ENCODE measurements around the gene COBL.

Gene COBL

GRCh38 chr7:51325261-51325676, 8.7 kb upstream of the COBL start:
- no peak for DNase-seq

GRCh38 chr7:51324206-51324898, 7.7 kb upstream of the COBL start:
- DNase-seq, result no peak

- no peak for DNase-seq
These were observed 5.4 kb upstream of the COBL start for GRCh38 chr7:51321961-51322515.

GRCh38 chr7:51318886-51319579, 2.4 kb upstream of the COBL start:
- DNase-seq, result no peak

- DNase-seq, result no peak
These were observed 1.4 kb upstream of the COBL start for GRCh38 chr7:51318001-51318400.

GRCh38 chr7:51317582-51317910, 937 bp upstream of the COBL start:
- no peak for DNase-seq

- DNase-seq, result no peak
These were observed 345 bp downstream of the COBL start for GRCh38 chr7:51316262-51316665.

GRCh38 chr7:51315393-51316261, 982 bp downstream of the COBL start:
- no peak for DNase-seq

- DNase-seq, result no peak
These were observed 1.9 kb downstream of the COBL start for GRCh38 chr7:51314726-51315125.

- DNase-seq, result no peak
These were observed 2.7 kb downstream of the COBL start for GRCh38 chr7:51313738-51314425.

- no peak for DNase-seq
These were observed 3.5 kb downstream of the COBL start for GRCh38 chr7:51312951-51313737.

GRCh38 chr7:51311166-51311565, 5.4 kb downstream of the COBL start:
- DNase-seq, result no peak

GRCh38 chr7:51310131-51310583, 6.5 kb downstream of the COBL start:
- DNase-seq, result no peak

GRCh38 chr7:51309361-51310130, 7.1 kb downstream of the COBL start:
- DNase-seq, result no peak

- no peak for DNase-seq
These were observed 7.9 kb downstream of the COBL start for GRCh38 chr7:51308696-51309095.

- no peak for DNase-seq
These were observed 8.3 kb downstream of the COBL start for GRCh38 chr7:51308265-51308664.

- no peak for DNase-seq
These were observed 8.9 kb downstream of the COBL start for GRCh38 chr7:51307651-51308210.

- DNase-seq, result no peak
These were observed 9.8 kb downstream of the COBL start for GRCh38 chr7:51306761-51307160.

- DNase-seq, result no peak
These were observed 11.9 kb downstream of the COBL start for GRCh38 chr7:51304729-51305128.

GRCh38 chr7:51303142-51303525, 13.5 kb downstream of the COBL start:
- no peak for DNase-seq

GRCh38 chr7:51301806-51302205, 14.8 kb downstream of the COBL start:
- DNase-seq, result no peak
